HG02642 (cell line): ENCODE data around the gene CD4.
A peak's percentile ranks its signal among the peaks of the same experiment; 100 is the strongest.
"Not testable (repeated sequence)": the region's sequence is repeated elsewhere in the genome, so short reads cannot be mapped to it uniquely, and the experiment has no call there.

ENCODE experiments used
- ATAC-seq: cut with Tn5 transposase; IDR thresholded peaks from one replicate; pipeline ENCODE4 v1.9.1; 2021; ENCODE audit warnings: mild to moderate bottlenecking; ENCODE audit not compliant: unreplicated experiment, poor library complexity

The CD4 gene

GRCh38 chr12:6788972-6789924 lies at the start of gene CD4:
Gene CD4 (plus strand): TSS chr12:6789528. CDS start chr12:6800139, 10,611 bp downstream.
- no peak for ATAC-seq

GRCh38 chr12:6742080-6742479 lies 47.2 kb upstream of the CD4 start:
- not testable (repeated sequence) for ATAC-seq

GRCh38 chr12:6742834-6743233 lies 46.5 kb upstream of the CD4 start:
- no peak for ATAC-seq

GRCh38 chr12:6743300-6743699 lies 46.0 kb upstream of the CD4 start:
- not testable (repeated sequence) for ATAC-seq

- ATAC-seq = no peak
These were observed 43.4 kb upstream of the CD4 start for GRCh38 chr12:6745741-6746525.

- ATAC-seq = no peak
These were observed 42.1 kb upstream of the CD4 start for GRCh38 chr12:6747216-6747615.

- no peak for ATAC-seq
These were observed 40.6 kb upstream of the CD4 start for GRCh38 chr12:6748761-6749160.

- ATAC-seq = no peak
These were observed 38.8 kb upstream of the CD4 start for GRCh38 chr12:6750506-6750905.

- no peak for ATAC-seq
These were observed 37.6 kb upstream of the CD4 start for GRCh38 chr12:6751767-6752166.

GRCh38 chr12:6752167-6752920 lies 37.0 kb upstream of the CD4 start:
- no peak for ATAC-seq

GRCh38 chr12:6752921-6753771 lies 36.2 kb upstream of the CD4 start, which contains the start of gene MLF2:
Gene MLF2 (minus strand): TSS chr12:6753141. CDS start chr12:6752334, 807 bp downstream.
- ATAC-seq = peak; percentile 87

GRCh38 chr12:6753772-6754356 lies 35.5 kb upstream of the CD4 start:
- ATAC-seq = no peak

- no peak for ATAC-seq
These were observed 34.9 kb upstream of the CD4 start for GRCh38 chr12:6754411-6754810.

- ATAC-seq = no peak
These were observed 32.2 kb upstream of the CD4 start for GRCh38 chr12:6757028-6757690.

GRCh38 chr12:6758506-6759095 lies 30.7 kb upstream of the CD4 start:
- no peak for ATAC-seq

- ATAC-seq = no peak
These were observed 29.6 kb upstream of the CD4 start for GRCh38 chr12:6759741-6760140.

- no peak for ATAC-seq
These were observed 25.9 kb upstream of the CD4 start for GRCh38 chr12:6763380-6763779.
